ENCODE results near the gene IMMP2L. TPM values are rescaled to one million over a fixed set of nuclear protein-coding genes. Genes with fewer than 3 reads are reported as not detected.
"Not testable (repeated sequence)": the region's sequence is repeated elsewhere in the genome, so short reads cannot be mapped to it uniquely, and the experiment has no call there.

IMMP2L gene
- total RNA-seq, 1 experiment from 2014 or later = 30.3 TPM

DNA sequence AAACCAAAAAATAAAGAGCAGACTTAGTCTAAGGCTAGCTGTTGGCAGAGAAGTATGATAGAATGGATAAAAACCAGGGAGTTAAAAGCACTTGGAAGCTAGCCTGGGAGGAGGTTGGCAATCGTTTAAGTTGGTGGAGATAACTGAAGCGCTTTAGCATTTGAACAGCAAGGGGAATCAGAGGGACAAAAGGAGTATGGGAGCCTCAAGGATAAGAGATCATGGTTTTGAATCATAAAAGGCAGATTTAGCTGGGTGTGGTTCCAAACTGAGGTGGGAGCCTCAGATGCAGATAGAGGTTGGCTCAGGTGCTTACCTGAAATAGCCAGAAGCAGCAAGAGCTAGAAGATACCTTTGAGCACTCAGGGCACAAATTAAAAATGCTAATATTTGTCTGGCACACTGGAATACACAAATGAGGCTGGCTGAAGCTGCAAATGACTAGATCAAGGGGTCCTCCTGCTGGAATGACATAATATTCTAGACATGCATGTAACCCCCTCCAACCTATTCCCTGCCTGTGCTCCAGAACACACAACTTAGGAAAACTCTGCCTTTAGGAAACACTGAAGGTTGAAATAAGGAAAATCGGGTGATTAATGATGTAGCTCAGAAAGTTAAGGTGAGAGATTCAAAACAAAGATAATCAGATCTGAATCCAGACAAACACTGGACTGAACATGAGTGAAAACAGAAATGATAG, 843.6 kb downstream of the IMMP2L start:
- DNase-seq (ENCODE audit: extremely low read depth, low read depth) = no peak

- no peak for DNase-seq (ENCODE audit: extremely low read depth, low read depth)
These were observed 858.1 kb downstream of the IMMP2L start for GRCh38 chr7:110704225-110704624.

GRCh38 chr7:110698576-110698975, 863.7 kb downstream of the IMMP2L start:
- no peak for DNase-seq (ENCODE audit: extremely low read depth, low read depth)

DNA sequence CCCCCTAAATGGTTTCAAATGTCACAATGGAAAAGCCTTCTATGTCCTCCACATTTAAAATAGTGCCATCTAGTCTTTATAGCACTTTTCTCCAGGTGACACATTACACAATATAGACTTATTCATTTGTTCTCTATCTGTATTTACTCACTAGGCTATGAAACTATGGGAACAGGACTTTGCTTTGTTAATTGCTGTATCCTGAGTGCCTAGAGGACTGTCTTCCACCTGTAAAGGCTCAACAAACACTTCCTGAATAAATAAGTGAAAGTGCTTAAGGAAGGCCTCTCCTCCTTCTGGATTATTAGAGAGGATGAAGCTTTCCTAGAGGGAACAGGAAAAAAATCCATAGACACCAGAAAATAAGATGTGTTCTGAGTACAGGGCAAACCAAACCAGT, 868.9 kb downstream of the IMMP2L start:
- DNase-seq (ENCODE audit: extremely low read depth, low read depth) = no peak

- DNase-seq (ENCODE audit: extremely low read depth, low read depth) = no peak
These were observed 873.4 kb downstream of the IMMP2L start for GRCh38 chr7:110688908-110689307.

GRCh38 chr7:110685899-110686298, 876.4 kb downstream of the IMMP2L start:
- no peak for DNase-seq (ENCODE audit: extremely low read depth, low read depth)

DNA sequence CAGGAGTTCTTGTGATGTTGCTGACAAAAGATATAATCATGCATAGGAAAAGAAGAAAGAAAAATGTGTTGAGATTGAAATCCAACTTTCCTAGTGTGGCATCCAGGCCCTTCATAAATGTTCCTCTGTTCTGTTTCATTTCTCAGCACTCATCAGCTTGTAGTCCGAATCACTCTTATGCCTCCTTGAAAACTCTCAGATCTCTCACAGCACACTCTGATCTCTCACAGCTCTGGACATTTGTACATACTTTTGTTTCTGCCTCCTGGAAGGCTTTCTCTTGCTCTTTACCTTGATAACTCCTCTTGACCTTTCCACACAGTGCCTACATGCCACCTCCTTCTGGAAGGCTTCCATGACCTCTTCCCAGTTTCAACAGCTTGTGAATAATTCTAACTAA, 880.4 kb downstream of the IMMP2L start:
- no peak for DNase-seq (ENCODE audit: extremely low read depth, low read depth)

- no peak for DNase-seq (ENCODE audit: extremely low read depth, low read depth)
These were observed 884.9 kb downstream of the IMMP2L start for GRCh38 chr7:110677405-110677804.

GRCh38 chr7:110676785-110677184, 885.5 kb downstream of the IMMP2L start:
- DNase-seq (ENCODE audit: extremely low read depth, low read depth) = no peak

DNA sequence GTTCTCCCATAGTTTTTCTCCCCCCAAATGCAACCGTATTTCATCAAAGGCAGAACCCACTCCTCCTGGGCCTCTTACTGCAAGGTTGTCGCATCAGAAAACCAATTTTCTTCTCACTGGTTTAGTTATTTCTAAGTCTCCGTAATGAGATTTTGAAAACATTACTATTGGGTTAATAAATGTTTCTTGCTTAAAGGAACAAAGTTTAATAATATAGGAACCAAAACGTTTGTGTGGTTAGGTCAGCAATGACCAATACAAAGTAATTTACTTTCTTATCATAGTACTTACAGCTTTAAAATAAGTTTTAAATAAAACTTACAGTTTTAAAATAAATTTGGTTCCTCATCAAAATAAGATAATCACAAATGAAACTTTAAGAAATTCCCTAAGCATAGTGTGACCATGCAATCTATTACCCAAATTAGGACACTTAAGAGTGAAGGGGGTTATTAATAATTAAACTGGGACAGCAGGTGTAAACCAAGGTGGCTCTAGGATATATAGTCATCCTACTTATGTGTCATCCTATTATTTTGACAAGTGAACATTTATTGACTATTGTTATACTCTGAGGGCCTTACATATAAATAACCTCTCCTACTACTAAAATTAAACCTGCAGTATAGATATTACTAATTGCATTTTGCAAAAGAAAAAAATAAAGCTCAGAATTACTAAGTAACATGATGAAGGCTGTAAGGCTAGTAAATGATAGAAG, 886.7 kb downstream of the IMMP2L start:
- no peak for DNase-seq (ENCODE audit: extremely low read depth, low read depth)

DNA sequence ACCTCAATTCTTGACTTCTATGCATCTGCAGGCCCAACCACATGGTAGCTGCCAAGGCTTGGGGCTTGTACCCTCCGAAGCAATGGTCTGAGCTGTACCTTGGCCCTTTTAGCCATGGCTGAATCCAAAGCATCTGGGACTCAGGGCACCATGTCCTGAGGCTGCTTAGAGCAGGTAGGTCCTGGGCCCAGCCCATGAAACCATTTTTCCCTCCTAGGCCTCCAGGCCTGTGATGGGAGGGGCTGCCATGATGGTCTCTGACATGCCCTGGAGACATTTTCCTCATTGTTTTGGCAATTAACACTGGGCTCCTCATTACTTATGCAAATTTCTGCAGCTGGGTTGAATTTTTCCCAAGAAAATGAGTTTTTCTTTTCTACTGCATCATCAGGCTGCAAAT, 889.1 kb downstream of the IMMP2L start:
- DNase-seq (ENCODE audit: extremely low read depth, low read depth) = no peak

GRCh38 chr7:110669410-110669809, 892.9 kb downstream of the IMMP2L start:
- no peak for DNase-seq (ENCODE audit: extremely low read depth, low read depth)

DNA sequence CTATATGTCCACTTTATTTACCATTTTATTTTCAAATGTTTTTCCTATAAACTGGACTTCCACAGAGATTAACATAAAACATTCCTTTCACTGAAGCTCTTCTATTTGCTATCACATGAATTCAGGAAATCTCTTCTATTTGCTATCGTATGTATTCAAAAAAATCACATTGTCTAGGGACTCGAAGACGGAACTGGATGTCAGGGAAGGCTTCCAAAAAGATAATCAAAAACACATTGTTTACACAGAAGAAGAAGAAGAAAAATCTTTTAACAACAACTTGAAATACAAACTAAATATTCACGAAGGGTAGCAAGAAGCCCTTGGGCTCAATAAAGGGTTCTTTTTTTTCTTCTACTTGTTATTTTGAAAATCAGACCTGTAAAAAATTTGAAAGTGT, 897.5 kb downstream of the IMMP2L start:
- no peak for DNase-seq (ENCODE audit: extremely low read depth, low read depth)

GRCh38 chr7:110660637-110661036, 901.7 kb downstream of the IMMP2L start:
- DNase-seq (ENCODE audit: extremely low read depth, low read depth) = not testable (repeated sequence)

DNA sequence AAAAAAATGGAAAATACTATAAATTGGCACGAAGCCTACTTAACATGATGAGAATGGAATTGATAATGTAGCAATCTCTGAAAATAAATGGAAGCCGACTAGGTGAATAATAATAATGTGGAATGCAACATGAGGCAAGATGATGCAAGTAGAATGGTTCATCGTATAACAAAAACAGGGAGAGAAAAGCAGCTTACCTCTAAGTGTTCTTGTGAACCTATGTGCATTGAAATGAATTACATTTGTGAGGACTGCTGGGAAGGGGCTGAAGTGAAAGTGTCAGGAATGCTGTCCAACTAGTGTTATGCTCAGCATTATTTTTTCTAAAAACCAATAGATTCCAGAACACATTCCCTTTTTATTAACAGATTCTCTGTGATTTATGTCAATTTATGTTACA, 912.0 kb downstream of the IMMP2L start:
- DNase-seq (ENCODE audit: extremely low read depth, low read depth) = no peak

GRCh38 chr7:110647266-110647665, 915.0 kb downstream of the IMMP2L start:
- no peak for DNase-seq (ENCODE audit: extremely low read depth, low read depth)

DNA sequence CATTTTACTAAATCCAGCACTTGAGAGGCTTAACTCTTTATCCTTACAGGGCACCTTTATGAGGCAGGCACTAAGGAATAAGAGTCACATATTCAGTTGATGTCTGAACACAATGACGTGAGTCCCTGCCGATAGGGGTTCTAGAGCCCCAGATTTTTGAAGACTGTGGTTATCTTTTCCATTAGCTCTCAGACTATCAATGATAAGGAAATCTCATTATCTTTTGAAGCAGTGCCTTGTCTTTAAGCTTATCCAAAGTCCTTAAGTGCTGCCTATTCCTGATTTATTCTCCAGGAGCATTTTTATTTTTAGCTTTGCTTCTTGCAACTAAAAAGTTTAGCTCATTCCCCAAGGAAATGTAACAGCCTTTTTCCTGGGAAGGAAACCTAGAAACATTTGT, 915.5 kb downstream of the IMMP2L start:
- DNase-seq (ENCODE audit: extremely low read depth, low read depth) = no peak

DNA sequence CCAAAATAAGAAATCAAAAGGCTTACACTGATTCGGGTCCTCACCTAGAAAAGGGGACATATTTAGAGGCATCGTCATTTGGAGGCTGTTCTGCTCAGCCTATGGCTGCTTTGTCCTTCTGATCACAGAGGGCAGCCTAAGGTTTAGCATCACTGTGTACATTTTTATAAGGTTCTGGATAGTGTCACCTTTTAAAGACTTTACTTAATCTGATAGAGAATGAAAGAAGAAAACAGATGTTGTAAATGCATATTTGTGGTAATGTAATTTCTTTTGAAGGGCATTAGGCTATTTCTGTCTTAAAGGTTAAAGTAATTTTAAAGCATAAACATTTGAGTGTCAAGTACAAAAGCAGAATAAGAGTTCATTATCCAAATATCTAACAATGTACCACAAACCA, 916.7 kb downstream of the IMMP2L start:
- DNase-seq (ENCODE audit: extremely low read depth, low read depth) = no peak

GRCh38 chr7:110645060-110645459, 917.2 kb downstream of the IMMP2L start:
- no peak for DNase-seq (ENCODE audit: extremely low read depth, low read depth)

DNA sequence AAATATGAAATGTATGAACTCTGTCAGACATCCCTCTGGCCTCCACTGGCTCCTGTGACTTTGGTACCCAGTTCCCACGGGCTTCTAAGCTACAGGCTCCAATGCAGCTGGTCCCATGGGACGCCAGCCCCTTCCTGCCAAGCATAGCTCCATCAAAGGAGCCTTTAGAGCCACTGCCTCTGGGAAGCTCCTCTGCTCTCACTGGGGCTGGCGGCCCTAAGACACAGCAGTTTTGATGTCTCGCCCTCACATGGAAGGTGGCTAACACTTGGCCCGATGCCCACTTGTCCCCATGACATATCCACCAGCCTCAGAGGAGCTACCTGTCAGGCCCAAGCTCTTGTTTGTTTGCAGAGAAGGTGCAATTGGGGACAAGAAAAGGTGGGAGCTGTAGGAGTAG, 925.0 kb downstream of the IMMP2L start:
- DNase-seq (ENCODE audit: extremely low read depth, low read depth) = no peak

DNA sequence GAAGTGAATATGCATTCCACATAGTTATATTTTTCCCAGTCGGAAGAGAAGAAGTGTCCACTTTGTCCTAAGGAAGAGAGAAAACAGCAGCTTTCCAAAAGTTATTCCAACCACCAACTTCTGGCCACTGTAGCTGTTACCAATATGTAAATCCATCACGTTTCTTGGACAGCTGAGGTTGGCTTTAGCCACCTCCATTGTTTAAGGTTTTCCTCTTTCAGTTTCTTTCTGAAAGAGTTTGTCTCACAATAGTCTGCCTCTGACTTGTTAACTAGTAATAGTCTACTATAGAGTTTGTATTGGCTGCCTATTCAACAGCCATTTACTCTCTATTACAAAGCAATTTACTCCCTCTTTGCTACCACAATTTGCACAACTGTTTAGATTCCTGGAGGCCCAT, 929.0 kb downstream of the IMMP2L start:
- no peak for DNase-seq (ENCODE audit: extremely low read depth, low read depth)

- DNase-seq (ENCODE audit: extremely low read depth, low read depth) = no peak
These were observed 935.9 kb downstream of the IMMP2L start for GRCh38 chr7:110626414-110626813.
